Endothelial cell of umbilical vein (primary cell): ENCODE measurements around the gene CCL7. TPM values are rescaled to one million over a fixed set of nuclear protein-coding genes. Genes with fewer than 3 reads are reported as not detected.

Experiments used
- BruUV-seq: library from RNA; stranded (reverse); fragments of 400-500 nt; replicated peaks from 2 replicates; lab custom pipeline; 2021; lab: Mats Ljungman, UMichigan
- CTCF ChIA-PET: fragments of 300-600, 350-600 bp; sonication (Branson Sonifier 250); formaldehyde crosslinking; loops from one replicate; lab custom pipeline; 2021; ENCODE audit warnings: antibody characterized with exemption, inconsistent platforms; lab: Charles Lee
- POLR2A ChIA-PET: fragments of 300-600, 350-600 bp; sonication (Branson Sonifier 250); formaldehyde crosslinking; loops from one replicate; lab custom pipeline; 2021; ENCODE audit warnings: antibody characterized with exemption, inconsistent platforms; lab: Charles Lee
- DNase-seq: peaks from one replicate; pipeline ENCODE4 v3.0.0-alpha.2; 2011; ENCODE audit warnings: low read depth, low spot score
- FAIRE-seq: peaks from 2 replicates; lab custom pipeline; 2011; peaks lifted over from hg19 to GRCh38; lab: Jason Lieb, UNC
- H2AFZ ChIP-seq: 2 replicates; pipeline ENCODE4 v1.6.0; 2012; ENCODE audit warnings: low read depth, low read length, control low read depth, inconsistent platforms
- H3K27ac ChIP-seq: 2 replicates; pipeline ENCODE4 v1.5.1; 2011; ENCODE audit warnings: low read depth, mild to moderate bottlenecking, control low read depth, low read length, moderate library complexity; ENCODE audit not compliant: insufficient read depth
- H3K27me3 ChIP-seq, 2 experiments: 2 replicates each; pipeline versions ENCODE4 v1.6.0 to v1.6.1; 2011; ENCODE audit warnings: low read length in 2 of 2, mixed read lengths in 1 of 2; ENCODE audit not compliant: control insufficient read depth in 2 of 2, insufficient read depth in 2 of 2
- H3K36me3 ChIP-seq, 2 experiments: 2 replicates in 1 of 2; 3 replicates in 1 of 2; pipeline ENCODE4 v1.5.1; 2011; ENCODE audit warnings: low read length in 2 of 2, mild to moderate bottlenecking in 1 of 2, moderate library complexity in 1 of 2; ENCODE audit not compliant: control insufficient read depth in 2 of 2, insufficient read depth in 2 of 2; ENCODE audit errors: extremely low read depth in 1 of 2
- H3K4me1 ChIP-seq: 3 replicates; pipeline ENCODE4 v1.5.1; 2011; ENCODE audit warnings: mild to moderate bottlenecking, low read length; ENCODE audit not compliant: control insufficient read depth, insufficient read depth; ENCODE audit errors: extremely low read depth
- H3K4me2 ChIP-seq: 2 replicates; pipeline ENCODE4 v1.6.1; 2011; ENCODE audit warnings: low read length, control low read depth, mixed read lengths; ENCODE audit not compliant: insufficient read depth
- H3K4me3 ChIP-seq, 3 experiments: fragments of 200-600 bp in 1 of 3; sonication (generic), shearing (Covaris generic) in 1 of 3; replicated peaks in 1 of 3; 2 replicates each; pipeline ENCODE4 v1.5.1; 2011 to 2016; ENCODE audit warnings: control low read depth in 3 of 3, low read length in 3 of 3, mild to moderate bottlenecking in 2 of 3, inconsistent platforms in 1 of 3, low read depth in 1 of 3, moderate library complexity in 1 of 3; ENCODE audit not compliant: insufficient read depth in 1 of 3
- H3K79me2 ChIP-seq: 2 replicates; pipeline ENCODE4 v1.6.0; 2012; ENCODE audit warnings: low read length, inconsistent platforms; ENCODE audit not compliant: control insufficient read depth, insufficient read depth
- H3K9ac ChIP-seq: replicated peaks from 2 replicates; pipeline ENCODE3; 2011; ENCODE audit warnings: low read length, control low read depth; ENCODE audit not compliant: insufficient read depth; ENCODE audit errors: extremely low read depth
- H3K9me1 ChIP-seq: replicated peaks from 3 replicates; pipeline ENCODE4 v1.6.0; 2011; ENCODE audit warnings: mild to moderate bottlenecking, low read length; ENCODE audit not compliant: control insufficient read depth, insufficient read depth; ENCODE audit errors: extremely low read depth
- H3K9me3 ChIP-seq: replicated peaks from 2 replicates; pipeline ENCODE4 v1.5.1; 2012; ENCODE audit warnings: low read length, inconsistent platforms; ENCODE audit not compliant: control insufficient read depth, insufficient read depth
- H4K20me1 ChIP-seq: replicated peaks from 2 replicates; pipeline ENCODE3; 2011; ENCODE audit warnings: mild to moderate bottlenecking, low read length; ENCODE audit not compliant: control insufficient read depth, insufficient read depth; ENCODE audit errors: extremely low read depth
- EZH2 ChIP-seq: IDR thresholded peaks from 2 replicates; pipeline ENCODE4 v1.6.1; 2012; ENCODE audit warnings: borderline replicate concordance, low read depth, mild to moderate bottlenecking, moderate library complexity, low read length, inconsistent platforms; ENCODE audit not compliant: severe bottlenecking
- FOS ChIP-seq: IDR thresholded peaks from 2 replicates; pipeline ENCODE4 v1.6.1; 2011; ENCODE audit warnings: mild to moderate bottlenecking, low read length, moderate library complexity, borderline replicate concordance; ENCODE audit not compliant: insufficient read depth
- GATA2 ChIP-seq: IDR thresholded peaks from 2 replicates; pipeline ENCODE4 v1.7.0; 2011; ENCODE audit warnings: low read depth, mild to moderate bottlenecking, moderate library complexity, mixed read lengths, low read length; ENCODE audit not compliant: insufficient read length, insufficient read depth
- JUN ChIP-seq: IDR thresholded peaks from 2 replicates; pipeline ENCODE4 v1.6.1; 2011; ENCODE audit warnings: borderline replicate concordance, low read depth; ENCODE audit not compliant: insufficient read length, insufficient read depth
- MYC ChIP-seq: IDR thresholded peaks from one replicate; pipeline ENCODE4 v1.6.1; 2011; ENCODE audit warnings: mild to moderate bottlenecking, low read depth, low read length
- POLR2A ChIP-seq: IDR thresholded peaks from 2 replicates; pipeline ENCODE4 v1.6.1; 2012; ENCODE audit warnings: low read depth, mild to moderate bottlenecking, control low read depth, low read length
- POLR2AphosphoS5 ChIP-seq: IDR thresholded peaks from 2 replicates; pipeline ENCODE4 v1.6.1; 2012; ENCODE audit warnings: low read depth, mild to moderate bottlenecking, control low read depth, low read length, moderate library complexity; ENCODE audit not compliant: insufficient read depth
- dilution Hi-C: fragments of 300-500 bp; cut with MboI; formaldehyde crosslinking; loops from one replicate; pipeline ENCODE4 v1.15.0; 2019; ENCODE audit warnings: low sequenced_read_pairs; ENCODE audit not compliant: extremely low pct_ligation_motif_present
- intact Hi-C: fragments of 100-400 bp; cut with micrococcal nuclease; formaldehyde crosslinking; loops from one replicate; pipeline ENCODE4 v1.10.0; 2022
- polyA plus RNA-seq, 4 experiments: library from polyadenylated mRNA; depleted of rRNA in 3 of 4; stranded (reverse) in 3 of 4; unstranded in 1 of 4; fragments of >200 nt; gene quantifications; 2 replicates each; pipeline versions ENCODE4 v1.2.1 to v1.2.3, GENCODE V29; 2011 to 2012; ENCODE audit warnings: missing spikeins in 1 of 4
- total RNA-seq: library from RNA; stranded (reverse); gene quantifications from 2 replicates; pipeline ENCODE4 v1.2.3, GENCODE V29; 2021
- TF ChIP-seq, protein P1 (sequence below), 2 donors: IDR thresholded peaks; 1 replicate in 1 of 2; 2 replicates in 1 of 2; pipeline ENCODE4 v1.5.1; 2011; ENCODE audit warnings: low read length in 2 of 2, mild to moderate bottlenecking in 2 of 2, moderate library complexity in 2 of 2, control low read depth in 1 of 2, inconsistent platforms in 1 of 2, low read depth in 1 of 2; ENCODE audit not compliant: insufficient read depth in 1 of 2; ENCODE audit errors: extremely low read depth in 1 of 2
- TF ChIP-seq, protein P2 (sequence below): IDR thresholded peaks from 2 replicates; pipeline ENCODE4 v1.6.1; 2011; ENCODE audit not compliant: insufficient read depth, insufficient read length

Gene CCL7
- total and polyA plus RNA-seq, 2 donors (not counting 3 experiments of a cell fraction or from before 2014, with no cell fraction given) = 0.25 TPM; not detected in 1

DNA sequence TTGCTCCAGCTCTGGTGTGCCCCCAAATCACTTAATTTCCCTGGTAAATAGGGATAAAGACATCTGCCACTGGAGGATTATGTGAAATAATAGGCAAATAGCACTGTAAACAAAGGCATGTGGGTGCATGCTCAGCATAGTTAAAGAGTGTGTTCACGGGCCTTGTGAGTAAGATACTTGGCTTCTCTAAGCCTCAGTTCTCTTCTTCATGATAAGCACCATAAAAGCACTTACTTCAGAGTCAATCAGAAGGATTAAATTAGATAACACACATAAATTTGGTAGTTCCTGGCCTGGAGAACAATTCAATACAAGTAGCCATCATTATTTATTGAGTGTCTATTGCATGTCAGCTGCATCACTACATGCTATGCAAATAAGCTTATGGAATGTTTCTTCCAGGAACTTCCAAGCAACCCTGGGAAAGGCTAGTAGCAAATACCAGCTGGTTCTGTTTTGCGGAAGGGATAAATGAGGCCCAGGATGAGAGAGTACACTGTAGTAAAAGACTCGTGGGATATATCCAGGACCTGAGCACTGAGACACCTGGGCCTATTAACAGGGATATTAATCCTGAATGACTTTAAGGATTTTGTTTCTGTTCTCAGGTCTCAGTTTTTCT is 30.0 kb downstream of the CCL7 start:
- H3K9ac ChIP-seq = no peak overlapping the region
- H3K4me3 ChIP-seq = no peak overlapping the region
- CTCF ChIA-PET = interaction anchor here (0.9 to 11.1 kb wide), 5 partner anchors 8 to 129 kb away, joined by 3 to 179 read pairs (median 6); partner anchors contain the start of gene CCL1
- no peaks in the 10 kb centered on the region for H3K79me2 ChIP-seq
- no peaks in the 10 kb centered on the region for H3K36me3 ChIP-seq
- TF ChIP-seq, protein P1, sequence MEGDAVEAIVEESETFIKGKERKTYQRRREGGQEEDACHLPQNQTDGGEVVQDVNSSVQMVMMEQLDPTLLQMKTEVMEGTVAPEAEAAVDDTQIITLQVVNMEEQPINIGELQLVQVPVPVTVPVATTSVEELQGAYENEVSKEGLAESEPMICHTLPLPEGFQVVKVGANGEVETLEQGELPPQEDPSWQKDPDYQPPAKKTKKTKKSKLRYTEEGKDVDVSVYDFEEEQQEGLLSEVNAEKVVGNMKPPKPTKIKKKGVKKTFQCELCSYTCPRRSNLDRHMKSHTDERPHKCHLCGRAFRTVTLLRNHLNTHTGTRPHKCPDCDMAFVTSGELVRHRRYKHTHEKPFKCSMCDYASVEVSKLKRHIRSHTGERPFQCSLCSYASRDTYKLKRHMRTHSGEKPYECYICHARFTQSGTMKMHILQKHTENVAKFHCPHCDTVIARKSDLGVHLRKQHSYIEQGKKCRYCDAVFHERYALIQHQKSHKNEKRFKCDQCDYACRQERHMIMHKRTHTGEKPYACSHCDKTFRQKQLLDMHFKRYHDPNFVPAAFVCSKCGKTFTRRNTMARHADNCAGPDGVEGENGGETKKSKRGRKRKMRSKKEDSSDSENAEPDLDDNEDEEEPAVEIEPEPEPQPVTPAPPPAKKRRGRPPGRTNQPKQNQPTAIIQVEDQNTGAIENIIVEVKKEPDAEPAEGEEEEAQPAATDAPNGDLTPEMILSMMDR (IDR thresholded peaks at IDR 0.05; ENCODE audit: extremely low read depth in 1 of 2, insufficient read depth in 1 of 2, low read depth in 1 of 2, low read length in 2 of 2) = no peak
- TF ChIP-seq EZH2 (no peak), FOS (no peak), MYC (no peak), POLR2A (no peak), POLR2AphosphoS5 (no peak), GATA2 (no peak), JUN (no peak)
- TF ChIP-seq, protein P2, sequence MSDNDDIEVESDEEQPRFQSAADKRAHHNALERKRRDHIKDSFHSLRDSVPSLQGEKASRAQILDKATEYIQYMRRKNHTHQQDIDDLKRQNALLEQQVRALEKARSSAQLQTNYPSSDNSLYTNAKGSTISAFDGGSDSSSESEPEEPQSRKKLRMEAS = no peak
- H4K20me1 ChIP-seq = no peaks in the 10 kb centered on the region
- FAIRE-seq (no peak), DNase-seq (peak; percentile 14)
- peaks cover 0 to 2% of the 10 kb centered on the region in 2 experiments for H3K27me3 ChIP-seq
- intact Hi-C loops (loop anchor here (1.0 kb wide), 2 partner anchors 45 to 65 kb away; partner anchors contain the start of gene CCL2), dilution Hi-C loops (loop anchor here (25.0 kb wide), 1 partner anchor 88 kb away; no protein-coding TSS in a partner anchor)
- H3K4me1 ChIP-seq = peaks cover 7% of the 10 kb centered on the region
- no peaks in the 10 kb centered on the region for H3K9me3 ChIP-seq
- BruUV-seq = no TSS peak
- POLR2A ChIA-PET = no interaction called here
- no peaks in the 10 kb centered on the region for H3K9me1 ChIP-seq
- H3K27ac ChIP-seq = no peak overlapping the region
- no peak overlapping the region for H3K4me2 ChIP-seq
- H2AFZ ChIP-seq = no peak overlapping the region
